Chondrocyte (in vitro differentiated cells): ENCODE measurements around the gene SGO2. TPM values are rescaled to one million over a fixed set of nuclear protein-coding genes. Genes with fewer than 3 reads are reported as not detected.

Source experiments
- DNase-seq: peaks from one replicate; pipeline ENCODE4 v3.0.0; 2021; ENCODE audit warnings: mixed read lengths, low spot score
- H3K27ac Mint-ChIP-seq: one replicate; pipeline ENCODE4 v1.8.0; 2021; ENCODE audit warnings: mild to moderate bottlenecking, moderate library complexity, mixed read lengths; ENCODE audit not compliant: unreplicated experiment
- H3K27me3 Mint-ChIP-seq: 2 replicates; pipeline ENCODE4 v1.8.0; 2021; ENCODE audit warnings: low read depth, mixed read lengths
- H3K36me3 Mint-ChIP-seq: 2 replicates; pipeline ENCODE4 v1.8.0; 2021; ENCODE audit warnings: low read depth, mixed read lengths
- H3K4me1 Mint-ChIP-seq: 2 replicates; pipeline ENCODE4 v1.8.0; 2021; ENCODE audit warnings: low read depth, mild to moderate bottlenecking, mixed read lengths
- H3K4me3 Mint-ChIP-seq: one replicate; pipeline ENCODE4 v1.8.0; 2021; ENCODE audit warnings: mild to moderate bottlenecking, moderate library complexity, mixed read lengths; ENCODE audit not compliant: unreplicated experiment
- H3K9me3 Mint-ChIP-seq: 2 replicates; pipeline ENCODE4 v1.8.0; 2021; ENCODE audit warnings: low read depth, mixed read lengths
- total RNA-seq: library from RNA; stranded (reverse); gene quantifications from 3 replicates; pipeline ENCODE4 v1.2.1, GENCODE V29; 2021
- TF ChIP-seq, protein P1 (sequence below): fragments of 200-600 bp; sonication (generic); IDR thresholded peaks from 2 replicates; pipeline ENCODE4 v1.5.0; 2021; ENCODE audit warnings: antibody characterized with exemption, mild to moderate bottlenecking, moderate library complexity

SGO2 gene
- total RNA-seq, 1 donor from 2014 or later: 5.7 TPM

- Mint-ChIP-seq H3K36me3 (no peaks in the 10 kb centered on the region), H3K4me3 (no peak overlapping the region), H3K27me3 (no peaks in the 10 kb centered on the region), H3K4me1 (peaks cover 36% of the 10 kb centered on the region), H3K27ac (no peak overlapping the region), H3K9me3 (no peaks in the 10 kb centered on the region)
- TF ChIP-seq, protein P1, sequence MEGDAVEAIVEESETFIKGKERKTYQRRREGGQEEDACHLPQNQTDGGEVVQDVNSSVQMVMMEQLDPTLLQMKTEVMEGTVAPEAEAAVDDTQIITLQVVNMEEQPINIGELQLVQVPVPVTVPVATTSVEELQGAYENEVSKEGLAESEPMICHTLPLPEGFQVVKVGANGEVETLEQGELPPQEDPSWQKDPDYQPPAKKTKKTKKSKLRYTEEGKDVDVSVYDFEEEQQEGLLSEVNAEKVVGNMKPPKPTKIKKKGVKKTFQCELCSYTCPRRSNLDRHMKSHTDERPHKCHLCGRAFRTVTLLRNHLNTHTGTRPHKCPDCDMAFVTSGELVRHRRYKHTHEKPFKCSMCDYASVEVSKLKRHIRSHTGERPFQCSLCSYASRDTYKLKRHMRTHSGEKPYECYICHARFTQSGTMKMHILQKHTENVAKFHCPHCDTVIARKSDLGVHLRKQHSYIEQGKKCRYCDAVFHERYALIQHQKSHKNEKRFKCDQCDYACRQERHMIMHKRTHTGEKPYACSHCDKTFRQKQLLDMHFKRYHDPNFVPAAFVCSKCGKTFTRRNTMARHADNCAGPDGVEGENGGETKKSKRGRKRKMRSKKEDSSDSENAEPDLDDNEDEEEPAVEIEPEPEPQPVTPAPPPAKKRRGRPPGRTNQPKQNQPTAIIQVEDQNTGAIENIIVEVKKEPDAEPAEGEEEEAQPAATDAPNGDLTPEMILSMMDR: no peak
- DNase-seq: no peak
Measured at GRCh38 chr2:200614249-200614648, 88.2 kb downstream of the SGO2 start.

- Mint-ChIP-seq H3K4me1 (peaks cover 30% of the 10 kb centered on the region), H3K27me3 (no peaks in the 10 kb centered on the region), H3K36me3 (no peaks in the 10 kb centered on the region), H3K27ac (no peak overlapping the region), H3K9me3 (no peaks in the 10 kb centered on the region), H3K4me3 (no peak overlapping the region)
- TF ChIP-seq, protein P1: no peak
- no peak for DNase-seq
Measured at GRCh38 chr2:200615247-200615646, 89.2 kb downstream of the SGO2 start.

- H3K4me3 Mint-ChIP-seq: no peak overlapping the region
- H3K36me3 Mint-ChIP-seq: no peaks in the 10 kb centered on the region
- H3K4me1 Mint-ChIP-seq: peaks cover 30% of the 10 kb centered on the region
- H3K27ac Mint-ChIP-seq: no peak overlapping the region
- H3K27me3 Mint-ChIP-seq: no peaks in the 10 kb centered on the region
- H3K9me3 Mint-ChIP-seq: no peaks in the 10 kb centered on the region
- TF ChIP-seq, protein P1: no peak
- no peak for DNase-seq
Measured at GRCh38 chr2:200616193-200616592, 90.2 kb downstream of the SGO2 start.

DNA sequence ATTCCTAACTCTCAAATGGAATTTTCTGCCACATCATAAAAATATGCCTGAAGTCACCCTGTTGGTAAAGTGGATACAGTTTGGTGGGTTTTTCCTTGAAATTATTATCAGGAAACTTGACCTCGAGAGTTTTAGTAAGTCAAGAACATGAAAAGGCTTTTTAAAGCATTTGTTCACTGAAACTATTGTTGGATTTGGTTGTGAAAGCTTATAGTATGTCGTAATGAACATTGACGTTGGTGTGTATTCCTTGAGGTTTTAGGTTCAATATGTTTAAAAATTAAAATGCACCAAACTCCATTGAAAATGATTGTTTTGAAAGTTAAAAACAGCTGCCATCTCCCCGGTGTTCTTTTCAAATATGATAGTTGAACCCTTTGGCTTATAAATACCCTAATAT, 90.6 kb downstream of the SGO2 start:
- H3K27me3 Mint-ChIP-seq: no peaks in the 10 kb centered on the region
- H3K4me1 Mint-ChIP-seq: peaks cover 30% of the 10 kb centered on the region
- TF ChIP-seq, protein P1: no peak
- H3K27ac Mint-ChIP-seq: no peak overlapping the region
- H3K4me3 Mint-ChIP-seq: no peak overlapping the region
- no peaks in the 10 kb centered on the region for H3K9me3 Mint-ChIP-seq
- DNase-seq: no peak
- H3K36me3 Mint-ChIP-seq: no peaks in the 10 kb centered on the region

DNA sequence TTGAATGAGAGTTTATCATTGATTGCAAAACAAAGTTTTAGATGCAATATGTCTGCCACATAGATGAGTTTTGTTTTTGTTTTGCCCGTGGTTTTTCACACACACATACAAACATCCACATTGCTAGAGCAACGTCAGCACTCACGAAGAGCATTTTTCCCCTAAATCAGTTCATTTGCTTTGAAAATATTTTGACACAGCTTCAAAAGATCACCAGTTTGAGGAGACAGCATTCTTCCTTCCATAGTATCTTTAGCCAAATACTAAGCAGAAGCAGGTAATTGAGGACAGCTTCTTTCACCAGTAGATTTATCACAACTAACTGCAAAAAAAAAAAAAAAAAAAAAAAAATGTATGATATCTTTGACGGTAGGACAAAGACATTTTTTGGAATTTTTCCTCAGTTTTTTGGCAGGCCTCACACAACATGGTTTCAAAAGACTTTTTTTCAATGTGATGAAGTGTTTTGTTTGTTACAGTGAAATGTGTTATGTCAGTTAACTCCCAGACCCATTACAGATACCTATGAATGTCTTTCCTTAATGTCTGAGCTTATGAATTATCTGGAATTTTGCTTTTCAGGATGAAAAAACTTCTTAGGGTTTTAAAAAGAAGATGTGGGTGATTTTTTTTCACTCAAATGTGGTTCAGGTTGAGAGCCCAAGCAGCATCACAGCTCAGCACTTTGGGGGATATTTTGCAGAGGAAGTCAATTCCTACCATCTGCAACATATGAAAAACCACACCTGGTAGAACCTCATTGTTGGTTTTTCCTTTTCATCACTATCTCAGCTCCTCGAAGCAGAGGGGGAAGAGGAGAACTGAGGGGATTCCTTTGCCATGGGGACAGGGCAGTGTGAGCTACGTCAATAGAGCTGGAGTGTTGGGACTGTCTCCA, 91.4 kb downstream of the SGO2 start:
- Mint-ChIP-seq H3K27me3 (no peaks in the 10 kb centered on the region), H3K9me3 (no peaks in the 10 kb centered on the region), H3K36me3 (no peaks in the 10 kb centered on the region), H3K27ac (no peak overlapping the region), H3K4me3 (no peak overlapping the region), H3K4me1 (peaks cover 30% of the 10 kb centered on the region)
- no peak for DNase-seq
- TF ChIP-seq, protein P1: no peak
